Measurements from ENCODE around the gene RNF186. TPM values are rescaled to one million over a fixed set of nuclear protein-coding genes. Genes with fewer than 3 reads are reported as not detected.

The RNF186 gene
- total and polyA plus RNA-seq, 4 donors, result 8.0 TPM; not detected in 3

- 94 to 95% methylated on average over 9 of the region's 9 CpGs for WGBS, 2 donors
- Histone ChIP-seq H3K27me3 (ENCODE audit: control insufficient read depth in 1 of 2, insufficient read depth in 2 of 2, low read length in 1 of 2) (no peaks in the 10 kb centered on the region), H3K9me3 (ENCODE audit: control insufficient read depth, low read length) (no peaks in the 10 kb centered on the region), H3K27ac (ENCODE audit: low read depth in 1 of 2, low read length in 2 of 2) (no peak overlapping the region), H3K36me3 (ENCODE audit: control insufficient read depth in 1 of 2, insufficient read depth in 2 of 2, low read length in 1 of 2) (peaks cover 10 to 14% of the 10 kb centered on the region in 2 donors), H3K4me1 (ENCODE audit: control insufficient read depth in 1 of 2, insufficient read depth in 2 of 2, low read length in 2 of 2) (no peaks in the 10 kb centered on the region), H3K4me3 (ENCODE audit: low read length in 2 of 2) (no peak overlapping the region)
- ATAC-seq (ENCODE audit: low FRiP score) (no peak), DNase-seq (no peak)
- intact Hi-C loops (cut with DNase I), result no loop called here
Measured at GRCh38 chr1:19775831-19776230, 39.3 kb downstream of the RNF186 start.

GRCh38 chr1:19775317-19775716 lies 39.8 kb downstream of the RNF186 start:
- Histone ChIP-seq H3K36me3 (ENCODE audit: control insufficient read depth in 1 of 2, insufficient read depth in 2 of 2, low read length in 1 of 2) (peaks cover 10 to 12% of the 10 kb centered on the region in 2 donors), H3K27ac (ENCODE audit: low read depth in 1 of 2, low read length in 2 of 2) (no peak overlapping the region), H3K4me1 (ENCODE audit: control insufficient read depth in 1 of 2, insufficient read depth in 2 of 2, low read length in 2 of 2) (no peaks in the 10 kb centered on the region), H3K27me3 (ENCODE audit: control insufficient read depth in 1 of 2, insufficient read depth in 2 of 2, low read length in 1 of 2) (no peaks in the 10 kb centered on the region), H3K4me3 (ENCODE audit: low read length in 2 of 2) (no peak overlapping the region), H3K9me3 (ENCODE audit: control insufficient read depth, low read length) (no peaks in the 10 kb centered on the region)
- ATAC-seq (ENCODE audit: low FRiP score), result no peak
- intact Hi-C loops (cut with DNase I), result no loop called here
- no peak for DNase-seq
- WGBS, 2 donors, result 79 to 81% methylated on average over 6 of the region's 6 CpGs

GRCh38 chr1:19774180-19774785 lies 40.8 kb downstream of the RNF186 start:
- H3K9me3 ChIP-seq (ENCODE audit: control insufficient read depth, low read length), result no peaks in the 10 kb centered on the region
- 77% methylated on average over 6 of the region's 6 CpGs for WGBS, 2 donors
- intact Hi-C loops (cut with DNase I), result no loop called here
- no peaks in the 10 kb centered on the region for H3K27me3 ChIP-seq (ENCODE audit: control insufficient read depth in 1 of 2, insufficient read depth in 2 of 2, low read length in 1 of 2)
- ATAC-seq (ENCODE audit: low FRiP score), result no peak
- no peak overlapping the region for H3K4me3 ChIP-seq (ENCODE audit: low read length in 2 of 2)
- H3K36me3 ChIP-seq (ENCODE audit: control insufficient read depth in 1 of 2, insufficient read depth in 2 of 2, low read length in 1 of 2), result peaks cover 6 to 7% of the 10 kb centered on the region in 2 donors
- H3K27ac ChIP-seq (ENCODE audit: low read depth in 1 of 2, low read length in 2 of 2), result no peak overlapping the region
- no peaks in the 10 kb centered on the region for H3K4me1 ChIP-seq (ENCODE audit: control insufficient read depth in 1 of 2, insufficient read depth in 2 of 2, low read length in 2 of 2)
- no peak for DNase-seq

GRCh38 chr1:19773485-19773884 lies 41.6 kb downstream of the RNF186 start:
- no peak overlapping the region for H3K4me3 ChIP-seq (ENCODE audit: low read length in 2 of 2)
- no peak for ATAC-seq (ENCODE audit: low FRiP score)
- intact Hi-C loops (cut with DNase I), result no loop called here
- no peaks in the 10 kb centered on the region for H3K4me1 ChIP-seq (ENCODE audit: control insufficient read depth in 1 of 2, insufficient read depth in 2 of 2, low read length in 2 of 2)
- peaks cover 2 to 4% of the 10 kb centered on the region in 2 donors for H3K36me3 ChIP-seq (ENCODE audit: control insufficient read depth in 1 of 2, insufficient read depth in 2 of 2, low read length in 1 of 2)
- no peaks in the 10 kb centered on the region for H3K9me3 ChIP-seq (ENCODE audit: control insufficient read depth, low read length)
- no peaks in the 10 kb centered on the region for H3K27me3 ChIP-seq (ENCODE audit: control insufficient read depth in 1 of 2, insufficient read depth in 2 of 2, low read length in 1 of 2)
- no peak overlapping the region for H3K27ac ChIP-seq (ENCODE audit: low read depth in 1 of 2, low read length in 2 of 2)
- no peak for DNase-seq
- WGBS, 2 donors, result 85% methylated on average over 4 of the region's 4 CpGs

GRCh38 chr1:19772053-19772452 lies 43.0 kb downstream of the RNF186 start:
- no peaks in the 10 kb centered on the region for H3K9me3 ChIP-seq (ENCODE audit: control insufficient read depth, low read length)
- no peak overlapping the region for H3K27ac ChIP-seq (ENCODE audit: low read depth in 1 of 2, low read length in 2 of 2)
- peaks cover 2 to 4% of the 10 kb centered on the region in 2 donors for H3K36me3 ChIP-seq (ENCODE audit: control insufficient read depth in 1 of 2, insufficient read depth in 2 of 2, low read length in 1 of 2)
- H3K27me3 ChIP-seq (ENCODE audit: control insufficient read depth in 1 of 2, insufficient read depth in 2 of 2, low read length in 1 of 2), result no peaks in the 10 kb centered on the region
- H3K4me1 ChIP-seq (ENCODE audit: control insufficient read depth in 1 of 2, insufficient read depth in 2 of 2, low read length in 2 of 2), result no peaks in the 10 kb centered on the region
- no peak for DNase-seq
- ATAC-seq (ENCODE audit: low FRiP score), result no peak
- WGBS, 2 donors, result 79% methylated on average over 9 of the region's 9 CpGs
- intact Hi-C loops (cut with DNase I), result no loop called here
- H3K4me3 ChIP-seq (ENCODE audit: low read length in 2 of 2), result no peak overlapping the region

- DNase-seq, result no peak
- ATAC-seq (ENCODE audit: low FRiP score), result no peak
- Histone ChIP-seq H3K4me3 (ENCODE audit: low read length in 2 of 2) (no peak overlapping the region), H3K27ac (ENCODE audit: low read depth in 1 of 2, low read length in 2 of 2) (no peak overlapping the region), H3K4me1 (ENCODE audit: control insufficient read depth in 1 of 2, insufficient read depth in 2 of 2, low read length in 2 of 2) (no peaks in the 10 kb centered on the region), H3K27me3 (ENCODE audit: control insufficient read depth in 1 of 2, insufficient read depth in 2 of 2, low read length in 1 of 2) (no peaks in the 10 kb centered on the region), H3K36me3 (ENCODE audit: control insufficient read depth in 1 of 2, insufficient read depth in 2 of 2, low read length in 1 of 2) (peaks cover 2 to 4% of the 10 kb centered on the region in 2 donors), H3K9me3 (ENCODE audit: control insufficient read depth, low read length) (no peaks in the 10 kb centered on the region)
- intact Hi-C loops (cut with DNase I), result no loop called here
- 90 to 92% methylated on average over 6 of the region's 6 CpGs for WGBS, 2 donors
Measured at GRCh38 chr1:19771350-19771749, 43.7 kb downstream of the RNF186 start.

GRCh38 chr1:19770436-19771190 lies 44.5 kb downstream of the RNF186 start:
- ATAC-seq (ENCODE audit: low FRiP score), result no peak
- no peaks in the 10 kb centered on the region for H3K27me3 ChIP-seq (ENCODE audit: control insufficient read depth in 1 of 2, insufficient read depth in 2 of 2, low read length in 1 of 2)
- DNase-seq, result no peak
- H3K27ac ChIP-seq (ENCODE audit: low read depth in 1 of 2, low read length in 2 of 2), result no peak overlapping the region
- H3K4me3 ChIP-seq (ENCODE audit: low read length in 2 of 2), result no peak overlapping the region
- 83 to 87% methylated on average over 10 of the region's 10 CpGs for WGBS, 2 donors
- no peaks in the 10 kb centered on the region for H3K9me3 ChIP-seq (ENCODE audit: control insufficient read depth, low read length)
- H3K4me1 ChIP-seq (ENCODE audit: control insufficient read depth in 1 of 2, insufficient read depth in 2 of 2, low read length in 2 of 2), result no peaks in the 10 kb centered on the region
- peaks cover 0 to 4% of the 10 kb centered on the region in 2 donors for H3K36me3 ChIP-seq (ENCODE audit: control insufficient read depth in 1 of 2, insufficient read depth in 2 of 2, low read length in 1 of 2)
- intact Hi-C loops (cut with DNase I), result no loop called here

GRCh38 chr1:19769211-19769932 lies 45.7 kb downstream of the RNF186 start:
- Histone ChIP-seq H3K4me3 (ENCODE audit: low read length in 2 of 2) (no peak overlapping the region), H3K9me3 (ENCODE audit: control insufficient read depth, low read length) (no peaks in the 10 kb centered on the region), H3K4me1 (ENCODE audit: control insufficient read depth in 1 of 2, insufficient read depth in 2 of 2, low read length in 2 of 2) (no peaks in the 10 kb centered on the region), H3K27ac (ENCODE audit: low read depth in 1 of 2, low read length in 2 of 2) (no peak overlapping the region), H3K36me3 (ENCODE audit: control insufficient read depth in 1 of 2, insufficient read depth in 2 of 2, low read length in 1 of 2) (peaks cover 0 to 4% of the 10 kb centered on the region in 2 donors), H3K27me3 (ENCODE audit: control insufficient read depth in 1 of 2, insufficient read depth in 2 of 2, low read length in 1 of 2) (no peaks in the 10 kb centered on the region)
- intact Hi-C loops (cut with DNase I), result loop anchor here in 1 of 2 donors (5.0 kb wide), 1 partner anchor 42 kb away; no protein-coding TSS in a partner anchor
- DNase-seq (no peak), ATAC-seq (ENCODE audit: low FRiP score) (no peak)
- 85 to 87% methylated on average over 10 of the region's 10 CpGs for WGBS, 2 donors

Data from aorta (tissue), 5 donors.